Activated naive CD4-positive, alpha-beta T cell treated with anti-CD3 and anti-CD28 coated beads, Interleukin-2, amount 10 ng/mL, durations not matched to agents 7 days and 5 days (primary cell): ENCODE results near the gene TSEN15.

Experiments
- CTCF ChIA-PET: fragments of 350-600 bp; sonication (Branson Sonifier 250); formaldehyde crosslinking; loops from one replicate; lab custom pipeline; 2021; ENCODE audit warnings: antibody characterized with exemption; lab: Charles Lee
- DNase-seq: peaks from one replicate; pipeline ENCODE4 v3.0.0-alpha.2; 2020
- H3K27ac Mint-ChIP-seq: one replicate; pipeline ENCODE4 v1.8.0; 2021; ENCODE audit warnings: mild to moderate bottlenecking, moderate library complexity, mixed read lengths
- H3K27me3 Mint-ChIP-seq: one replicate; pipeline ENCODE4 v1.8.0; 2021; ENCODE audit warnings: mild to moderate bottlenecking, mixed read lengths
- H3K36me3 Mint-ChIP-seq: one replicate; pipeline ENCODE4 v1.8.0; 2021; ENCODE audit warnings: mixed read lengths
- H3K4me1 Mint-ChIP-seq: one replicate; pipeline ENCODE4 v1.8.0; 2021; ENCODE audit warnings: mixed read lengths
- H3K4me3 Mint-ChIP-seq: one replicate; pipeline ENCODE4 v1.8.0; 2021; ENCODE audit warnings: mild to moderate bottlenecking, moderate library complexity, mixed read lengths
- H3K9me3 Mint-ChIP-seq: one replicate; pipeline ENCODE4 v1.8.0; 2021; ENCODE audit warnings: mixed read lengths

Gene TSEN15

GRCh38 chr1:184112176-184112948 lies 60.8 kb downstream of the TSEN15 start:
- no peaks in the 10 kb centered on the region for H3K27me3 Mint-ChIP-seq
- H3K27ac Mint-ChIP-seq, result no peak overlapping the region
- peaks cover 4% of the 10 kb centered on the region for H3K4me1 Mint-ChIP-seq
- H3K9me3 Mint-ChIP-seq, result no peaks in the 10 kb centered on the region
- CTCF ChIA-PET, result no interaction called here
- H3K36me3 Mint-ChIP-seq, result no peaks in the 10 kb centered on the region
- no peak overlapping the region for H3K4me3 Mint-ChIP-seq
- DNase-seq, result no peak

- Mint-ChIP-seq H3K4me1 (peaks cover 4% of the 10 kb centered on the region), H3K4me3 (no peak overlapping the region), H3K27me3 (no peaks in the 10 kb centered on the region), H3K27ac (no peak overlapping the region), H3K9me3 (no peaks in the 10 kb centered on the region), H3K36me3 (no peaks in the 10 kb centered on the region)
- CTCF ChIA-PET, result no interaction called here
- no peak for DNase-seq
Measured at GRCh38 chr1:184113251-184113650, 61.7 kb downstream of the TSEN15 start.

GRCh38 chr1:184114818-184115398 lies 63.4 kb downstream of the TSEN15 start:
- H3K27ac Mint-ChIP-seq, result no peak overlapping the region
- H3K4me1 Mint-ChIP-seq, result peaks cover 4% of the 10 kb centered on the region
- H3K4me3 Mint-ChIP-seq, result no peak overlapping the region
- DNase-seq, result no peak
- no peaks in the 10 kb centered on the region for H3K27me3 Mint-ChIP-seq
- H3K36me3 Mint-ChIP-seq, result no peaks in the 10 kb centered on the region
- CTCF ChIA-PET, result no interaction called here
- H3K9me3 Mint-ChIP-seq, result no peaks in the 10 kb centered on the region

DNA sequence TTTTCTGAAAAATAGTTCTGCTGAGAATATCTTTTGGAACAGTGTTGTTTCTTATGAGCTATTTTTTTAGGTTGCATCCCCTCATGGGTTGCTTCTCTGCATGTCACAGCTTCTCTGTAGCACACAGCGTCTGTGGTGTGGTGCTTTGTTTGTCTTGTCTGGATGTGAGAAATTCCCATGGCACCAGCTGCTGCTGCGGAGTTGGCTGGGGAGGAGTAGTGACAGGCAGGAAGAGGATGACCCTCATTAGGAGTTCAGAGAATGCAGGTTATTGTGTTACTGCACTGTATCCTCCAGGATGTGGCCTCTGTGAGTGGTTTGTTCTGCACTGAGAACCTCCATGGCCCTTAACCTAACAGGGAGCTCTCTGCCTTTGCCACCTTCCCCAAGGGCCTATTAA lies 64.8 kb downstream of the TSEN15 start:
- H3K4me1 Mint-ChIP-seq, result no peaks in the 10 kb centered on the region

DNA sequence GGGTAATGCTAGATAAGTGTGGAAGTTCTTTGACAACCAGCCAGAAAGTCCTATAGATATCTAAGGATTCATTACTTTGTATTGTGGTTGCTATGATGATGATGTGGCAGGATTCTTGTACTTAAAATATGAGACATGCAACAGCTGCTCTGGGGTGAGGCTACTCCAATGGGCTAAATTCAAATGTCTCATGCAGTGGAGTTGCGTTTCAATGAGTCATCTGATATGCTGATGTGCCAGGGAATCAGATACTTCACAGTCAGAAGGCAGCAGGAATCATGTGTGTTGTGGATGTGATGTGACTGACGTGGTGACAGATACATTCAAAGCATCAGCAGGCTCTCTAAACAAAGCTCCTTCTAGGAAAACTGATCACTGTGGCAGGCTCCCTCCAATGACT lies 66.5 kb downstream of the TSEN15 start:
- CTCF ChIA-PET, result no interaction called here
- Mint-ChIP-seq H3K9me3 (no peaks in the 10 kb centered on the region), H3K4me3 (no peak overlapping the region), H3K27ac (no peak overlapping the region), H3K27me3 (no peaks in the 10 kb centered on the region), H3K36me3 (no peaks in the 10 kb centered on the region), H3K4me1 (no peaks in the 10 kb centered on the region)
- DNase-seq, result no peak

More for the DNA sequence above, 64.8 kb downstream of the TSEN15 start:
- no peak overlapping the region for H3K27ac Mint-ChIP-seq
- H3K36me3 Mint-ChIP-seq, result no peaks in the 10 kb centered on the region
- H3K9me3 Mint-ChIP-seq, result no peaks in the 10 kb centered on the region
- no peak overlapping the region for H3K4me3 Mint-ChIP-seq
- CTCF ChIA-PET, result no interaction called here
- no peaks in the 10 kb centered on the region for H3K27me3 Mint-ChIP-seq
- no peak for DNase-seq
